Stimulated activated memory B cell treated with anti-CD40 and anti-IgM and Interleukin-4, amounts not matched to agents 10 μg/mL and 1 μg/mL and 100 μg/mL, for 72 hours (primary cell): Measurements from ENCODE around the gene FAAP20.

Experiments
- ATAC-seq: fragments of 150-1000 bp; cut with Tn5 transposase; 2 replicates; pipeline ENCODE4 v1.10.0; 2021
- H3K27ac Mint-ChIP-seq: one replicate; pipeline ENCODE4 v1.8.0; 2022; ENCODE audit warnings: mild to moderate bottlenecking, mixed read lengths
- H3K27me3 Mint-ChIP-seq: one replicate; pipeline ENCODE4 v1.8.0; 2022; ENCODE audit warnings: mixed read lengths
- H3K36me3 Mint-ChIP-seq: one replicate; pipeline ENCODE4 v1.8.0; 2022; ENCODE audit warnings: mixed read lengths
- H3K4me1 Mint-ChIP-seq: one replicate; pipeline ENCODE4 v1.8.0; 2022; ENCODE audit warnings: mixed read lengths
- H3K4me3 Mint-ChIP-seq: one replicate; pipeline ENCODE4 v1.8.0; 2022; ENCODE audit warnings: mild to moderate bottlenecking, moderate library complexity, mixed read lengths
- H3K9me3 Mint-ChIP-seq: one replicate; pipeline ENCODE4 v1.8.0; 2022; ENCODE audit warnings: mixed read lengths

FAAP20 gene

DNA sequence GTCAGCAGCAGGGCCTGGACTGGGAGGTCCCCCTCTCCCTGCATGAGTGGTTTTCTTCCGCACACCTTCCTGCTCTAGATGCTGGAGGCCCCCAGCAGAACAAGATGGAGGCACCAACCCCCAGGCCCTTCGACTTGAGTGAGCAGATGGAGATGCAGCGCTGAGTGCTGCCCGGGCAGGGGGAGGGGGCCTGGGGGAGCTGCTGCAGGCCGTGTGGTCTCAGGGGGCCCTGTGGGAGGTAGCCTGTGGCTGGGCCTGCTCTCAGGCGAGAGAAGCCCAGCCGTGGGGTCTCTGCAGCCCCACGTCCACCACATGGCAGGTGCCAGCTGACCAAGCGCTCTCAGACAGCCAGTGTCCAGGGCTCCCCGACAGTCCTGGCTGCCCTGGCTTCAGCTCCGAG is 1.2 kb upstream of the FAAP20 start:
- Mint-ChIP-seq H3K9me3 (no peaks in the 10 kb centered on the region), H3K36me3 (no peaks in the 10 kb centered on the region), H3K4me3 (no peak overlapping the region), H3K4me1 (peaks cover 39% of the 10 kb centered on the region), H3K27me3 (no peaks in the 10 kb centered on the region), H3K27ac (peak overlapping the region; percentile 93)
- ATAC-seq = no peak

DNA sequence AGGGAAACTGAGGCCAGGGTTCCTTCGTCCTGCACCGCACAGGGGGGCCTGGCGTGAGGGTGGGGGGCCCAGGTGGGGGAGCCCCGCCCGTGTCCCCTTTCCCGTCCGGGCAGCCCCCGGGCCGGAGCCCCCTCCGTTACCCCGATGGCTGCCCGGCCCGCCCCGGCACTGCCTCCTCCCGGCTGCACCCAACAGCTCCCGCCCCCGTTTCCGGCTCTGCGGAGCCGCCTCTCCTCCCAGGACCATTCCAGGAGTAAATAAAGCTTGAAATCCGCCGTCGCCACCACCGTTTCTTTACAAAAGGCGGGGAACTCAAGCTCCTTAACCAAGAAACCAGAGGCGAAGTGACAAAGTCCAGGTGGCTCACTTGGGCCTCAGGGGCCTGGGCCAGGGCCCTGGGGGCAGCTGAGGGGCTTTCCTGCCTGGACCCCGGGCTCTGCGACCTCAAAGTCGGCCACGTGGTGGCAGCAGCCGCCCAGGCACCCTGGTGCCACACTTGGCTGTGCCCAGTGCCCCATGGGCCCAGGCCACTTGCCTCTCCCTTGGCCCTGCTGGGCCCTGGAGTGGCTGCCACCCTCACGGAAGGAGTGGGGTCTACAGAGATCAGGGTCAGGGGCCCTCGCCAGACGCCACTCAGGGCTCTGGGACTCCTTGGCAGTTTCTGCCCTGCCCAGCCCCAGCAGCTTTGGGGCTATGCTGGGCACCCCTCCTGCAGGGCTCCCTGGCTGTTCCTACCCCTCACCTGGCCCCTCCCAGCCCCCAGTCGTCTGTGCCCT is 514 bp upstream of the FAAP20 start:
- no peaks in the 10 kb centered on the region for H3K9me3 Mint-ChIP-seq
- peak overlapping the region; percentile 93 for H3K27ac Mint-ChIP-seq
- H3K4me3 Mint-ChIP-seq = peak overlapping the region; percentile 94
- H3K4me1 Mint-ChIP-seq = peaks cover 37% of the 10 kb centered on the region
- H3K36me3 Mint-ChIP-seq = no peaks in the 10 kb centered on the region
- peak; percentile 90 for ATAC-seq
- H3K27me3 Mint-ChIP-seq = no peaks in the 10 kb centered on the region

DNA sequence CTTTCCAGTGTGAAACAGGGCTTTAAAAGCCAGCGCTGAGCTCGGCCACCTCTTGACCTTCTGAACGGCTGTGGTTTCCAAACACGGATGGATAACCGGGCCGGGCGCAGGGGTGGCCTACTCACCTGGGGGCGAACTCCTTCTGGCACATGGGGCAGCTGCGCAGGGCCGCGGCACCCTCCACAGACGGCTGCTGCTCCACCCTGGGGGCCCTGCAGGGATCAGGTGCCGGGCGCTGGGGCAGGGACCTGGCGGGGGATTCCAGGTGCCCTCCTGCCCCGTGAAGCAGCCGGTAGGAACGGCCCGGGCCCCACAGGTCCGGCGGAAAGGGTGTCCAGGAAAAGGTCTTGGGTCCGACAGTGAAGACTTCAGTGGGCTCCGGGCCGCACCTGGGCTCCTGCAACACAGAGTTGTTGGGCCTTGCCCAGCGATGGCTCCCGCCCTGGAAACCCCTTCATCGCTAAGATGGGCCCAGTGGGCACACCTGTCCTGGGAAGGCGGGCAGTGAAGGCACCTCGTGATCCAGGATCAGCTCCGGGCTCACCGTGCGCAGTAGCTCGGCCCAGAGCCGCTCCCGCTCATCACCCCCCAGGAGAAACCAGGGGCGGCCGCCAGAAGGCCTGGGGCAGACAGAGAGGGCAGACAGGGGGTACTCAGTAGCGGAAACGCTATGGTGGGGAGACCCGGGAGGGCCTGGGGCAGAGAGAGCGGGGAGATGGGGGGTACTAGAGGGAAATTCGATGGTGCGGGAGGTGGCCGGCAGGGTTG is 874 bp downstream of the FAAP20 start:
- no peak for ATAC-seq
- Mint-ChIP-seq H3K36me3 (no peaks in the 10 kb centered on the region), H3K9me3 (no peaks in the 10 kb centered on the region), H3K4me3 (peak overlapping the region; percentile 94), H3K4me1 (peaks cover 28% of the 10 kb centered on the region), H3K27ac (peak overlapping the region; percentile 93), H3K27me3 (no peaks in the 10 kb centered on the region)

DNA sequence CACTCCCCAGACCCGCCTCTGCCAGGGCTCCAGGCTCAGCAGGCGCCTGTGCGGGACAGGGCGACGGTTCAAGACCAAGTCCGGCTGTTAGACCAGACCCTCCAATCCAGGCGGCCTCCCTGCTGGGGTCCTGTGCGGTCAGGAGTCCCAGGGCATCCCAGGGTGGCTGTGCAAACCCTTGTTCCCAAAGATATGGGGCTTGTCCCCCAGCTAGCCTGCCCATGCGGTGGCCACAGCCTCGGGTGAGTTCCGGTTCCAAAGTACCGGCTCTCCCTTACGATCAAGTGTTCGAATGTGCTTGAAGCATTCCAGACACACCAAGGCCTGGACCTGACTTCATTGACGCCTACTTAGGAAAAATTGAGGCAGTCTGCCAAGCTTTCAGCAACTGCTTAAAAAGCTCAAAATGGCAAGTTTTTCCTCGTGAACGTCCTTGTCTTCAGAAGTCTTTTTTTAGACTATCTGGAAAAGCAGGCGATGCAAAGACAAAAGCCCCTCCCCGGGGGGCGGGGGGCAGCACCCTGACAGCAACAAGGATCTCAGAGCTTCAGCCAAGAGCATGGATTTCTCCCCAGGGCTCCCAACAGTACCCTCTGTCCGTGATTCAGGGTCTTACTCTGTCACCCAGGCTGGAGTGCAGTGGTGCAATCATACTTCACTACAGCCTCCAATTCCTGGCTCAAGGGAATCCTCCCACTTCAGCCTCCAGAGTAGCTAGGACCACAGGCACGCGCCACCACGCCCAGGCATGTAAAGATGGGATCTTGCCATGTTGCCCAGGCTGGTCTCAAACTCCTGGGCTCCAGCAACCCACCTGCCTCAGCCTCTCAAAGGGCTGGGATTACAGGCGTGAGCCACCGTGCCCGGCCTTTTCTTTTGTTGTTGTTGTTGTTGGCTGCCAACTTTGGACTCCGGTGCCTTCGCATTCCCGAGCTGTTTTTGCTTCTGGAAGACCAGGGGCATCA is 2.3 kb downstream of the FAAP20 start:
- Mint-ChIP-seq H3K4me3 (no peak overlapping the region), H3K27ac (no peak overlapping the region), H3K27me3 (no peaks in the 10 kb centered on the region), H3K4me1 (peaks cover 24% of the 10 kb centered on the region), H3K9me3 (no peaks in the 10 kb centered on the region), H3K36me3 (no peaks in the 10 kb centered on the region)
- ATAC-seq = no peak

DNA sequence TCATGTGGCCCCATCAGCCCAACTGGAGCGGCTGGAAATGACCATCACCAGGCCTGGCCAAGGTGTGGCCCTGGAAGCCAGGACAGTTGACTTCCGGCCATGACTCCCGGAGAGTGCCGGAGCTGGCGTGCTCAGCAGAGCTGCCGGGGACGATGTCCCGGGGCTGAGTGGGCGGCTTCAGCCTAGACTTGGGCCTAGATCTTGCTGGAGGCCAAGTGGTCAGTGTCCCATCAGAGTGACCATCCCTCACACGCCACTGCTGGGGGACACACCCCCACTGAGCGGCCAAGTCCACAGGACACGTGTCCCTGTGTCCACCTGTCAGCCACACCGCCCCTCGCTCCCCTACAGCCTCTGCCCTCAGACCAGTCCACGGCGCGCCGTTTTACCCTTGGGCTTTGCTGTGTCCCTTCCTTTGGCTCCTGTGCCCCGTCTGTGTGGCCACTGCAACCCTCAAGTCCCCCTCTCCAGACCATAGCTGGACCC is 4.0 kb downstream of the FAAP20 start:
- Mint-ChIP-seq H3K36me3 (peaks cover 2% of the 10 kb centered on the region), H3K9me3 (no peaks in the 10 kb centered on the region), H3K27ac (peak overlapping the region; percentile 10), H3K4me1 (peaks cover 24% of the 10 kb centered on the region), H3K27me3 (no peaks in the 10 kb centered on the region), H3K4me3 (peak overlapping the region; percentile 43)
- no peak for ATAC-seq

DNA sequence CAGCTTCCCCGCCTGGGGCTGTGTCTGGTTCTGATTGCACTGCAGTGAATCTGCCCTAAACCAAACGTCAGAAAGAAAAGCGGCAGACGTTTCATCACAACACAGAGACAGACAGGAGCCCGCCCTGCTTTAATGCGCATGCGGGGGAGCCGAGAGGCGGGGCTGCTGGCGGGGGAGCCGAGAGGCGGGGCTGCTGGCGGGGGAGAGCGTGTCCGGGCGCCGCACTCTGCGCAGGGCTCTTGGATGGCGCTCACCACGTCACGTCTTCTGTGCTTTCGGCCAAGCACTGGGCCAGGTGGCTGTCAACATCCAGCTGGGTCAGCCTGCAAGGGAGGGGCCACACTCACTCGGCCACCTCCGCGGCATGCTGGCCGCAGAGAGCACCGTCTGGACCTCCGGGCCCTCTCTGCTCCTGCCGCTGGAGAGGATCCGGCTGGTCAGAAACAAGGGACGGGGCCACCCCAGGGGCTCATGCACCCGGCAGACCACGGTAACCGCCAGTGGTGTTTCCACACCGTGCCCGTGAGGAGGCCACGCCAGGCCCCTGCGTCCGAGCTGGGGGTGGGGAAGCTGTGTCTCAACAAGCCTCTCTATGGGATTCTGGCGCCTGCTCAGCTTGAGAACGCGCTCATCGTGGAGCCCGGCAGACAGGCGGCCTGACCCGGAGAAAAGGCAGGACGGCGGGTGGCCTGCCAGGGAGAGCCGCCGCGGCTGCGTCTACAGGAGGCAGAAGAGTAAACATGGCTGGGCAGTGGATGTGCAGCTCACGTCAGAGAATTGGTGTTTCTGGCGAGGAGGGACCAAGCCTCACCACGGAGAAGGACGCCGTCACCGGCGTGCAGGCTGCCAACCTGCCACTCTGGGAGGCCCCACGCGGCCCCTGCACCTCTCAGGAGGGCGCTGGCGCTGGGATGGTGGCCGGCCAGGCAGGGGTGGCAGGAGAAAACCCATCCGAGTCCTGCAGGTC is 4.8 kb downstream of the FAAP20 start:
- H3K36me3 Mint-ChIP-seq = peaks cover 5% of the 10 kb centered on the region
- peaks cover 24% of the 10 kb centered on the region for H3K4me1 Mint-ChIP-seq
- no peaks in the 10 kb centered on the region for H3K9me3 Mint-ChIP-seq
- H3K4me3 Mint-ChIP-seq = peak overlapping the region; percentile 74
- peak; percentile 89 for ATAC-seq
- no peaks in the 10 kb centered on the region for H3K27me3 Mint-ChIP-seq
- H3K27ac Mint-ChIP-seq = peak overlapping the region; percentile 70

DNA sequence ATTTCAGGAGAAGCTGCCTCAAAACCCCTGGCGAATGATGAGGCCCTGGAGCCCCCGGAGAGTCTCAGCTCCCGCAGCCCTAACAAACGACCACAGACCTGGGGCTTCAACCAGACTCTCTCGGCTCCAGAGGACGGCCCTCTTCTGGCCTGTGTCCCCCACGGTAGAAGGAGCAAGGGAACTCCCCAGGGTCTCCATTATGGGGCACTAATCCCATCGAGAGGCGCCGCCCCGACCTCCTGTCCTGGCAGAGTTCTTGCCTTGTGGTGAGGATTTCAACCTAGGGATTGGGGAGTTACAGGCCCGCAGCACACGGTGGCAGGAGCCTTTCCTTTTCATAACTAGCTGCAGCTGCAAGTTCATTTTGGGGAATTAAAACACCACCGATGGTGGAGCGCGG is 6.2 kb downstream of the FAAP20 start:
- Mint-ChIP-seq H3K9me3 (no peaks in the 10 kb centered on the region), H3K4me1 (peaks cover 18% of the 10 kb centered on the region), H3K27ac (no peak overlapping the region), H3K4me3 (no peak overlapping the region), H3K27me3 (no peaks in the 10 kb centered on the region), H3K36me3 (peaks cover 9% of the 10 kb centered on the region)
- ATAC-seq = no peak

DNA sequence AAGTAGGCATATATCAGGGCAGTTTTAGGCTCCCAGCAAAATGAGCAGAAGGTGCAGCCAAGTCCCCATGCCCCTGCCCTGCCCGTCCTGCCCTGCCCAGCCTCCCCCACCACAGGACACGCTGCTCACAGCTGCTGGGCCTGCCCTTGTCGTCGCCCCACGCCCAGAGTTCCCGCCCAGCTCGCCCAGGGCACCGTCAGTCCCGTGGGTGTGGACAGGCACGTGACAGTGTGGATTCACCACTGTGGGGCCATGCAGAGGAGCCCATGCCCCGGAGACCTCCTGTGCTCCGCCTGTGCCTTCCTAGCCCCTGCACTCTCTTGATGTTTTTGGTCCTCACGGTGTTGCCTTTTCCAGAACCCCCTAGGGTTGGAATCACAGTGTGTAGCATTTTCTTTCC is 7.0 kb downstream of the FAAP20 start:
- Mint-ChIP-seq H3K36me3 (peaks cover 16% of the 10 kb centered on the region), H3K9me3 (no peaks in the 10 kb centered on the region), H3K4me3 (no peak overlapping the region), H3K27me3 (no peaks in the 10 kb centered on the region), H3K27ac (peak overlapping the region; percentile 6), H3K4me1 (peaks cover 18% of the 10 kb centered on the region)
- no peak for ATAC-seq

DNA sequence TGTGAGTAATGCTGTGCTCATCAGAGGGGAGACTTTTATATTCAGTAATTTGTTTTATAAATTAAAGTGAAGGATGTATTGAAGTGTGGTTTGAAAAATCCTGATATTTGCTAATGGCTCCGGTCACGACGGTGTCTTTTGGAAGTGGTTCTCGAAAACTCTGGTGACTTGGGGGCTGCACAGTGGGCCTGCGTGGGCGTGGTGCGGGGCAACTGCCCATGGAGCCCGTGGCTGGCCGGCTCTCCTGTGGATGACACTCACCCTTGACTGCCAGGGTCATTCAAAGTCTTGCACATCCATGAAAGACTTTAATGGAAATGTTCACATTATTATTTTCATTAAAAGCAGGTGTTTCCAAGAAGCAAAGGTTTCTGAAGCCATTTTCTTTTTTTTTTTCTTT is 7.7 kb downstream of the FAAP20 start:
- Mint-ChIP-seq H3K27me3 (no peaks in the 10 kb centered on the region), H3K4me3 (no peak overlapping the region), H3K36me3 (peaks cover 19% of the 10 kb centered on the region), H3K4me1 (peaks cover 17% of the 10 kb centered on the region), H3K9me3 (no peaks in the 10 kb centered on the region), H3K27ac (no peak overlapping the region)
- ATAC-seq = no peak

DNA sequence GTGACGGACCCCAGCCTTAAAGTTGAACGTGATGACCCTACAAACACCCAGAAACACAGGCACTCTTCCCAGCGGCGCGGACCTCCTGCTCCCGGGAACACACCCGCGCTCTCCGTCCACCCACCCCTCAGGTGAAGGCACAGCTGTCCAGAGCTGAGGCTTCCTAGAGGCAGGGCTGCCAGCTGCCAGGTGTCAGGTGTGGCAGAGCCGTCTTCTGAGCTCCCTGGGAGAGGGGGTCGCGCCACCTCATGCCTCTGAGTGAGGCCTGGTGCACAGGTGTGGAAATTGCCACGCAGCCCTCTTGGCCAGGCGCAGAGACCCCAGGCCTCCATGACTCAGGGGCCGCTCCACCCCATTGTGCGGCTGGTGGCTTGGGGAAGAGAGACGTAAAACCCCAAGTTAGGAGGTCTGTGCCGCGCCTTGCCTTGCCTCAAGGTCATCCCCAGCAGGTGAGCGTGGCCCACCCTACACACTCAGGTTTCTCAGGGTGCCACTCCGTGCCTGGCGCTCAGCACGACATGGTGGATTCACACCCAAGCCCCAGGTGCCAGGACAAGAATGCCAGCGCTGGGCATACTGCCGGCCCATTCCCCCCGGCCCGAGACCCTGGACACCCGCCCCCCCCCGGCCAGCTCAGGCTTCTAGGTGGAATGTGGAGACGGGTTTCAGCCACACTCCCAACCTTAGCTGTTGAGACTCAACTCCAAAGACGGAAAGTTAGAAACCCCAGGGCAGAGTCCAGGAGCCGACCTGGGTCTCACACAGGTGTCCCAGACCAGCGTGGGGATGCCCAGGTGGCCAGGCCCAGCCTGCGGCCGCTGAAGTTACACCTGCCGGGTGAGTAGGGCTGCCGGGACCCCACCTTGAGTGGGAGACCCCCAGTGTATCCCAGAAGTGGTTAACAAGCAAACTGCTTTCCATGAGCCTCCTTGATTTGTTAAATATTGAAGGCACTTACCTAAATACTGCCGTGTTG is 8.4 kb downstream of the FAAP20 start:
- Mint-ChIP-seq H3K9me3 (no peaks in the 10 kb centered on the region), H3K4me1 (peaks cover 11% of the 10 kb centered on the region), H3K36me3 (peaks cover 19% of the 10 kb centered on the region), H3K27me3 (no peaks in the 10 kb centered on the region), H3K27ac (no peak overlapping the region), H3K4me3 (no peak overlapping the region)
- ATAC-seq = no peak

DNA sequence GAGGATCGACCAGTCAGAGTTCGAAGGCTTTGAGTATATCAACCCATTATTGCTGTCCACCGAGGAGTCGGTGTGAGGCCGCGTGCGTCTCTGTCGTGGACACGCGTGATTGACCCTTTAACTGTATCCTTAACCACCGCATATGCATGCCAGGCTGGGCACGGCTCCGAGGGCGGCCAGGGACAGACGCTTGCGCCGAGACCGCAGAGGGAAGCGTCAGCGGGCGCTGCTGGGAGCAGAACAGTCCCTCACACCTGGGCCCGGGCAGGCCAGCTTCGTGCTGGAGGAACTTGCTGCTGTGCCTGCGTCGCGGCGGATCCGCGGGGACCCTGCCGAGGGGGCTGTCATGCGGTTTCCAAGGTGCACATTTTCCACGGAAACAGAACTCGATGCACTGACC is 9.6 kb downstream of the FAAP20 start:
- Mint-ChIP-seq H3K27ac (no peak overlapping the region), H3K4me1 (peaks cover 5% of the 10 kb centered on the region), H3K4me3 (no peak overlapping the region), H3K27me3 (no peaks in the 10 kb centered on the region), H3K36me3 (peaks cover 19% of the 10 kb centered on the region), H3K9me3 (no peaks in the 10 kb centered on the region)
- ATAC-seq = no peak

DNA sequence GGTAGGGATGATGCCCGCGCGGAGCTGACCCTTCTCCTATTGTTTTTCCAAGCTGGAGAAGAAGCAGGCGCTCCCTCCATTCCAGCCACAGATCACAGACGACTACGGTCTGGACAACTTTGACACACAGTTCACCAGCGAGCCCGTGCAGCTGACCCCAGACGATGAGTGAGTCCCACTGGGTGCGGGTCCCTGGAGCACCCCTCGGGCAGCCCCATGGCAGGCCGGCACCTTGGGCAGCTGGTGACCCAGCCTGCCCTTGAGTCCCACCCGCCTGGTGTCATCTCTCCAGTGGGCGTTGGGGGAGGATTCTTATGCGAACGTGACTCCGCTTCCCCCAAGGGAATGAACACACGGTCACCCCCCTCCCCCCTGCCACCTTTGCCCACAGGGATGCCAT is 10.0 kb downstream of the FAAP20 start:
- Mint-ChIP-seq H3K27ac (no peak overlapping the region), H3K36me3 (peaks cover 19% of the 10 kb centered on the region), H3K27me3 (no peaks in the 10 kb centered on the region), H3K4me1 (peaks cover under 1% of the 10 kb centered on the region), H3K4me3 (no peak overlapping the region), H3K9me3 (no peaks in the 10 kb centered on the region)
- ATAC-seq = no peak

DNA sequence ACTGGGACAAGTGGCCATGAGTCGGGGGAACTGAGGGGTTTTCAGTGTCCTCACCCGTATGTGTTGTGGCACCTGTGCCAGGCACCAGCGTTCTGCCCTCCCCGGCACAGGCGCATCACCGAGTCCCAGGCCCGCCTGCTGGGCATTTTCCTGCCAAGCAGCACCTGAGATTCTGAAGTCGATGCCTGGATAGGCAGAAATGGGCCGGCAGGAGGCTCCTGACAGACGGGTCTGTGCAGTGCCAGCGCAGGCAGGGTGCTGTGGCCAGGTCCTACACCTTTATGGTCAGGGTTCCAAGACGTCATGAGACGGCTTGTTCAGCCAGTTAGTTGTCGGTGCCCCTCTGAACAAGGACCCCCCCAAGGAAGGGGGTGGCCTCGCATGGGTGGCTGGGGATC is 10.6 kb downstream of the FAAP20 start:
- Mint-ChIP-seq H3K27me3 (no peaks in the 10 kb centered on the region), H3K9me3 (no peaks in the 10 kb centered on the region), H3K4me3 (no peak overlapping the region), H3K36me3 (peaks cover 19% of the 10 kb centered on the region), H3K27ac (no peak overlapping the region), H3K4me1 (no peaks in the 10 kb centered on the region)
- no peak for ATAC-seq
